ENCODE data around the gene FKBP15. TPM values are rescaled to one million over a fixed set of nuclear protein-coding genes. Genes with fewer than 3 reads are reported as not detected.
A peak's percentile ranks its signal among the peaks of the same experiment; 100 is the strongest.

Gene FKBP15
- total and polyA plus RNA-seq, 3 donors from 2014 or later = 14.7 to 23.5 (median 23.1) TPM

GRCh38 chr9:113139225-113139829 lies 81.8 kb downstream of the FKBP15 start:
- no peaks in the 10 kb centered on the region for H3K4me1 ChIP-seq
- intact Hi-C loops (cut with DNase I; ENCODE audit: low total_unique reads) = no loop called here

DNA sequence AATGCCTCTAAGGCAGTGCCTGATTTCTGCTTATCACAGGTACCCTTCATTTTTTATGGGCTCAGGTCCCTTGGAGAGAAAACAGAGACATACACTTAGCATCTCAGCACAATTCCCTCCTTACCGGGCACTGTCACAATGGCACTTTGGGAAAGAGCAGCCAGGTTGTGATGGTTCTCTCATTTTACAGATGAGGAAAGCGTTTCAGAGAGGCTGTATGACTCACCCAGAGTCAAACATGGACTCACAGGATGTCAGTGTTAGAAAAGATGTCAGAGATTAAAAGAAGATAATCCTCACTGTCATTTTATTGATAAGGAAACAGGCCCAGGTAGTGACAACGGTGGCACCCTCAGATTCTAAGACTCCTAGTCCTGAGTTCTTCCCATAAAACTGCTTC lies 82.3 kb downstream of the FKBP15 start:
- 66 to 78% methylated on average over 3 of the region's 3 CpGs for WGBS, 2 donors
- H3K4me3 ChIP-seq = no peak overlapping the region

More at GRCh38 chr9:113139225-113139829, 81.8 kb downstream of the FKBP15 start:
- H3K9me3 ChIP-seq = no peaks in the 10 kb centered on the region
- no peak for TF ChIP-seq POLR2A (IDR thresholded peaks at IDR 0.05)
- TF ChIP-seq, protein P1, sequence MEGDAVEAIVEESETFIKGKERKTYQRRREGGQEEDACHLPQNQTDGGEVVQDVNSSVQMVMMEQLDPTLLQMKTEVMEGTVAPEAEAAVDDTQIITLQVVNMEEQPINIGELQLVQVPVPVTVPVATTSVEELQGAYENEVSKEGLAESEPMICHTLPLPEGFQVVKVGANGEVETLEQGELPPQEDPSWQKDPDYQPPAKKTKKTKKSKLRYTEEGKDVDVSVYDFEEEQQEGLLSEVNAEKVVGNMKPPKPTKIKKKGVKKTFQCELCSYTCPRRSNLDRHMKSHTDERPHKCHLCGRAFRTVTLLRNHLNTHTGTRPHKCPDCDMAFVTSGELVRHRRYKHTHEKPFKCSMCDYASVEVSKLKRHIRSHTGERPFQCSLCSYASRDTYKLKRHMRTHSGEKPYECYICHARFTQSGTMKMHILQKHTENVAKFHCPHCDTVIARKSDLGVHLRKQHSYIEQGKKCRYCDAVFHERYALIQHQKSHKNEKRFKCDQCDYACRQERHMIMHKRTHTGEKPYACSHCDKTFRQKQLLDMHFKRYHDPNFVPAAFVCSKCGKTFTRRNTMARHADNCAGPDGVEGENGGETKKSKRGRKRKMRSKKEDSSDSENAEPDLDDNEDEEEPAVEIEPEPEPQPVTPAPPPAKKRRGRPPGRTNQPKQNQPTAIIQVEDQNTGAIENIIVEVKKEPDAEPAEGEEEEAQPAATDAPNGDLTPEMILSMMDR (IDR thresholded peaks at IDR 0.05) = no peak
- peak; percentile 65 for DNase-seq
- no peak overlapping the region for H3K27ac ChIP-seq
- 57 to 75% methylated on average over 4 of the region's 4 CpGs for WGBS, 2 donors
- H3K36me3 ChIP-seq (ENCODE audit: low read depth, missing control alignments) = no peaks in the 10 kb centered on the region
- H3K4me3 ChIP-seq = no peak overlapping the region
- H3K27me3 ChIP-seq = no peaks in the 10 kb centered on the region

GRCh38 chr9:113137196-113138168 lies 83.6 kb downstream of the FKBP15 start:
- TF ChIP-seq, protein P1 (IDR thresholded peaks at IDR 0.05) = no peak
- no peak for TF ChIP-seq POLR2A (IDR thresholded peaks at IDR 0.05)
- H3K27ac ChIP-seq = no peak overlapping the region
- no peaks in the 10 kb centered on the region for H3K4me1 ChIP-seq
- no peak for DNase-seq
- no peaks in the 10 kb centered on the region for H3K9me3 ChIP-seq
- no peak overlapping the region for H3K4me3 ChIP-seq
- no peaks in the 10 kb centered on the region for H3K27me3 ChIP-seq
- intact Hi-C loops (cut with DNase I; ENCODE audit: low total_unique reads) = no loop called here
- no peaks in the 10 kb centered on the region for H3K36me3 ChIP-seq (ENCODE audit: low read depth, missing control alignments)
- WGBS, 2 donors = 79 to 83% methylated on average over 8 to 9 of the region's 9 CpGs

More for the DNA sequence above, 82.3 kb downstream of the FKBP15 start:
- no peaks in the 10 kb centered on the region for H3K4me1 ChIP-seq
- intact Hi-C loops (cut with DNase I; ENCODE audit: low total_unique reads) = no loop called here
- H3K9me3 ChIP-seq = no peaks in the 10 kb centered on the region
- H3K27me3 ChIP-seq = no peaks in the 10 kb centered on the region
- no peak for DNase-seq
- H3K27ac ChIP-seq = no peak overlapping the region
- TF ChIP-seq POLR2A (IDR thresholded peaks at IDR 0.05) = no peak
- TF ChIP-seq, protein P1 (IDR thresholded peaks at IDR 0.05) = no peak
- H3K36me3 ChIP-seq (ENCODE audit: low read depth, missing control alignments) = no peaks in the 10 kb centered on the region

DNA sequence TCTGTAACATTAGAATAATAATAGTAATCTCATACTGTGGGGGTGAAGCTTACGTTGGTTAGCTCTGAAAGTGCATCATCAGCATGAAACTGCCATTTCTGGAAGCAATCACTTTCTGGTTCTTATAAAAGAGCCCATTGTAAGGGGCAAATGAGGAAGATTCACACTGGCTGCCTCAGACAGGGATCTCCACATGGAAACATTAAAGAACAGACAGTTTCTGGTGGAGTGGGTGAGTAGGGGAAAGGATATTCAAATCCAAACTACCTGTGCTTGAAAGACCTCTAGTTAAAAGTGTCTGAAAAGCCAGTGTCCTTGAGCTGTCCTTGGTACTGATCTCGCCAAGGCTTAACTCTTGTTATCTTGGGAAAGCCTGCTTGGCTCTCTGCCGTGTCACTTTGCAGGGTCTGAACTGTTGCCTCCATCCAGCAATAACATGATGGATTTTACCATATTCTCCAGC lies 89.4 kb downstream of the FKBP15 start:
- no peak overlapping the region for H3K4me3 ChIP-seq
- WGBS, 2 donors = 28 to 33% methylated on average over 3 of the region's 3 CpGs

More for the DNA sequence above, 89.4 kb downstream of the FKBP15 start:
- no peak for TF ChIP-seq POLR2A (IDR thresholded peaks at IDR 0.05)
- TF ChIP-seq, protein P1 (IDR thresholded peaks at IDR 0.05) = no peak
- Histone ChIP-seq H3K4me1 (no peaks in the 10 kb centered on the region), H3K27me3 (no peaks in the 10 kb centered on the region), H3K36me3 (ENCODE audit: low read depth, missing control alignments) (no peaks in the 10 kb centered on the region), H3K27ac (no peak overlapping the region), H3K9me3 (no peaks in the 10 kb centered on the region)
- intact Hi-C loops (cut with DNase I; ENCODE audit: low total_unique reads) = no loop called here
- DNase-seq = no peak
